Loucy (cell line): ENCODE measurements around the gene UTP11.

Experiments used
- EZH2phosphoT487 ChIP-seq: fragments of 200-600 bp; IDR thresholded peaks from 2 replicates; pipeline ENCODE4 v1.6.1; 2018; ENCODE audit warnings: antibody characterized with exemption, mild to moderate bottlenecking, moderate library complexity, borderline replicate concordance
- TF ChIP-seq, protein P1 (sequence below): fragments of 200-600 bp; sonication (generic); conservative IDR thresholded peaks from 2 replicates; pipeline ENCODE4 v1.5.1; 2014; ENCODE audit warnings: mild to moderate bottlenecking, antibody characterized with exemption, low read length

DNA sequence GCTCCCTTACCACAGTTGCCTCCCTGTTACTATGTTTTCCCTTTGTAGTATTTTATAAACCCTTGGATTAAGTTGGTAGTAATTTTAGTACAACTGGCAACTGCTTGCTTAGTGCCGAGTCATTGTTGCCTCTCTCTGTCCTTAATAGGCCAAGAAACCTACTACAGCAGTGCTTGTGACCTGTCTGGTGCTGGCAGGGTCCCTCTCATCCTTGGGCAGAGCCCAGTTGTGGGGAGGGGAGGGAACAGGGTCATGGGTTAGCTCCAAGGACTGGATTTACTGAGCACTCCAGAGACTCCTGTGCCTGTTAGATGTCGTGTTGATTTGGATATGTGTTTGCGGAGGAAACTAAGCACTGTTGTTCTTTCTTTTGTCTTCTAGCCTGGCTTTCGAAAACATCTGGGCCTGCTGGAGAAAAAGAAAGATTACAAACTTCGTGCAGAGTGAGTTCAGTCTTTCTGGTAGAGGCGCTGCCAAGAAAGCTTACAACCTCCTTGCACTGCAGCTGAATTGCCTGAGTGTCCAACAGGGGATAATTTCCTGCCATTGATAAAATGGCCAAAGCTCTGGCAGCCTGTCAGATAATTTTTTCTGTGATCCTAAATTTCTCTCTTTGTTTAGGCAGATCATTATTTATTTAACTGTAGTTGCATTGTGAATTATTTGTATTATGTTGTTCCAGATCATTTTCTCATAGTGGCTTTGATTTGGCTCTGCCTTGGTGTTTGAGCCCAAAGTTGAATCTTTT is 3.6 kb downstream of the UTP11 start:
- TF ChIP-seq, protein P1, sequence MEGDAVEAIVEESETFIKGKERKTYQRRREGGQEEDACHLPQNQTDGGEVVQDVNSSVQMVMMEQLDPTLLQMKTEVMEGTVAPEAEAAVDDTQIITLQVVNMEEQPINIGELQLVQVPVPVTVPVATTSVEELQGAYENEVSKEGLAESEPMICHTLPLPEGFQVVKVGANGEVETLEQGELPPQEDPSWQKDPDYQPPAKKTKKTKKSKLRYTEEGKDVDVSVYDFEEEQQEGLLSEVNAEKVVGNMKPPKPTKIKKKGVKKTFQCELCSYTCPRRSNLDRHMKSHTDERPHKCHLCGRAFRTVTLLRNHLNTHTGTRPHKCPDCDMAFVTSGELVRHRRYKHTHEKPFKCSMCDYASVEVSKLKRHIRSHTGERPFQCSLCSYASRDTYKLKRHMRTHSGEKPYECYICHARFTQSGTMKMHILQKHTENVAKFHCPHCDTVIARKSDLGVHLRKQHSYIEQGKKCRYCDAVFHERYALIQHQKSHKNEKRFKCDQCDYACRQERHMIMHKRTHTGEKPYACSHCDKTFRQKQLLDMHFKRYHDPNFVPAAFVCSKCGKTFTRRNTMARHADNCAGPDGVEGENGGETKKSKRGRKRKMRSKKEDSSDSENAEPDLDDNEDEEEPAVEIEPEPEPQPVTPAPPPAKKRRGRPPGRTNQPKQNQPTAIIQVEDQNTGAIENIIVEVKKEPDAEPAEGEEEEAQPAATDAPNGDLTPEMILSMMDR = no peak
- no peak for TF ChIP-seq EZH2phosphoT487
